GM18907 (cell line): Measurements from ENCODE around the gene CD226.

Experiments
- ATAC-seq: cut with Tn5 transposase; IDR thresholded peaks from one replicate; pipeline ENCODE4 v1.9.1; 2021; ENCODE audit warnings: mild to moderate bottlenecking, moderate library complexity; ENCODE audit not compliant: unreplicated experiment

Gene CD226

DNA sequence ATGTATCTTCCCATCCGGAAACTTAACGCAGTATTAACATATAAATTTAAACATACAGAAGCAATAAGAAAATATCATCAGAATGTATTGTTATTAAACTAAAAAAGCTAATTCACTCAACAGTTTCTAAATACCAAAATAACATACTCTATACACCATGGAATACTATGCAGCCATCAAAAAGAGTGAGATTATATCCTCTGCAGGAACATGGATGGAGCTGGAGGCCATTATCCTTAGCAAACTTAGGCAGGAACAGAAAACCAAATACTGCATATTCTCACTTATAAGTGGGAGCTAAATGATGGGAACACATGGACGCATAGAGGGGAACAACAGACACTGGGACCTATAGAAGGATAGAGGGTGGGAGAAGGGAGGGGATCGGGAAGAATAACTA lies 127.1 kb downstream of the CD226 start:
- no peak for ATAC-seq

- ATAC-seq, result no peak
Observed at GRCh38 chr18:69819460-69819859, 128.2 kb downstream of the CD226 start.

GRCh38 chr18:69817335-69817940 lies 130.2 kb downstream of the CD226 start:
- no peak for ATAC-seq

GRCh38 chr18:69814861-69815385 lies 132.8 kb downstream of the CD226 start:
- no peak for ATAC-seq

DNA sequence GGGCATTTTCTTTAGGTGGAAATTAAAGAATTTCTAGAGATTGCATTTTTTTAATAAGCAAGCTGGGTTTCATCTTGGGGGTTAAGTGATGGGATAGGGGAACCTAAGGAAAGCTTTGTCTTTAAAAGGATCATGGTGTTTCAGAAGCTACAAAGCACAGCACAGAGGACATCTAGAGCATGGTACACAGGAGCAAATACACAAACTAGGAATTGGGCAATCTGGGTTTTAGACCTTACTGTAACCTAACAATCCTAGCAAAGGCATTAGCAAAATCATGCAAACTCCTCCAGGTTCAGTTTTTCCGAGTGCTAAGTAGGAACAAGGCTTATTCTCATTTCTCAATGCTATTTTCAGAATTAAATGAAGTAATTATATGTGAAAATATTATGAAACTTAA lies 134.1 kb downstream of the CD226 start:
- ATAC-seq, result no peak

DNA sequence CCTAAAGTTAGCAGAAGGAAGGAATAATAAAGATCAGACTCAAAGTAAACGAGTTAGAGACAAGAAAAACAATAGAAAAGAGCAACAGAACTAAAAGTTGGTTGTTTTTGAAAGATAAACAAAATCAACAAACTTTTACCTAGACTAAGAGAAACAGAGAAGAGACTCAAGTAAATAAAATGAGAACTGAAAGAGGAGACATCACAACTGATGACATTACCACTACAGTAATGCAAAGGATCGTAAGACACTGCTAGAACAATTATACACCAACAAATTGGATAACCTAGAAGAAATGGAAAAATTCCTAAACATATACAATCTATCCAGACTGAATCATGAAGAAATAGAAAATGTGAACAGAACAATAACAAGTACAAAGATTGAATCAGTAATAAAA lies 139.3 kb downstream of the CD226 start:
- ATAC-seq, result no peak

DNA sequence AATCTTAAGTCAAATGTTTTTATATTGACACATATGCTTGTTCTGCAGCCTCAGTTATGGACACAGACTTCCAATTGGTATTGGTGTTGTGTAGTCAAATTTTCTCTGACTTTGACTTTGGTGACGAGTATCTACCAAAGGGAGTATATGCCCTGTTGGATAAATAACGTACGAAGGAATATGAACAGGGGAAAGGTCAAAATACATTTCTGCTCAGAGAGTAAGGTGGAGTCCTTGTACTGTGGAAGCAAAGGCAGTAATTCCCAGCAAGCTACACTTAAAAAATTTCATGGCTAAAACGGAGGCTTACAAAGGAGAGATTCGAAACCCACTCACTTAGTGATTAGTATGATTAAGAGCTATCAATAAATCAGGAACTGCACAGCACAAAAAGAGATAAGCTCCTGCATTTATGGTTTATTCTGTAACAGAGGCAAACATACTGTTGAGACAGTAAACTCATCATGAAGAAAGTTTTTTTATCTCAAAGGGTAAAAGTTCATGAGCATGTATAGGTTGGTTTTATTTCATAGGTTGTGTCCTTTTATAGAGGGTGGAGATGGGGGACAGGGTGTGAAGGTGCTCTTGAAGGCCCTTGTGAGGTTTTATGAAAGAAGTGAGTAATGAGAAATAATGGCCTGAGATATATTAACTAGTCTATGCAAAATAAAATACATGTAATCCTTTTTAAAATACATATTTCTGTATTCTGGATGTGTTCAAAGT lies 142.7 kb downstream of the CD226 start:
- ATAC-seq, result no peak
